ENCODE results near the gene PORCN. TPM values are rescaled to one million over a fixed set of nuclear protein-coding genes. Genes with fewer than 3 reads are reported as not detected.

PORCN gene
- total and polyA plus RNA-seq, 2 of the 13 experiments (the other 11 are each of a cell fraction or from before 2014, with no cell fraction given), result 3.9 to 5.8 TPM

Other genes starting within 250 kb of the PORCN start
- not detected in 2 replicates for gene SSX3, start 152.3 kb upstream of the PORCN start, total RNA-seq (2016; rRNA removed; fragmentation: Illumina TruSeq; extraction: Trizol)
- not detected in 2 replicates for gene SSX3, start 152.3 kb upstream of the PORCN start, polyA plus RNA-seq (2011; rRNA removed)
- gene SSX4, start 125.5 kb upstream of the PORCN start, total RNA-seq (2016; rRNA removed; fragmentation: Illumina TruSeq; extraction: Trizol), result not detected in 2 replicates
- not detected in 2 replicates for gene SSX4, start 125.5 kb upstream of the PORCN start, polyA plus RNA-seq (2011; rRNA removed)
- not detected in 2 replicates for gene SSX4B, start 97.0 kb upstream of the PORCN start, total RNA-seq (2016; rRNA removed; fragmentation: Illumina TruSeq; extraction: Trizol)
- gene SSX4B, start 97.0 kb upstream of the PORCN start, polyA plus RNA-seq (2011; rRNA removed), result not detected in 2 replicates
- gene SLC38A5, start 38.7 kb upstream of the PORCN start, total RNA-seq (2016; rRNA removed; fragmentation: Illumina TruSeq; extraction: Trizol), result 22.3 and 46.1 TPM in 2 replicates
- gene SLC38A5, start 38.7 kb upstream of the PORCN start, polyA plus RNA-seq (2011; rRNA removed), result 73.4 and 90.9 TPM in 2 replicates
- gene FTSJ1, start 32.8 kb upstream of the PORCN start, total RNA-seq (2016; rRNA removed; fragmentation: Illumina TruSeq; extraction: Trizol), result 37.9 and 40.1 TPM in 2 replicates
- 29.2 and 30.3 TPM in 2 replicates for gene FTSJ1, start 32.8 kb upstream of the PORCN start, polyA plus RNA-seq (2011; rRNA removed)
- gene EBP, start 12.8 kb downstream of the PORCN start, total RNA-seq (2016; rRNA removed; fragmentation: Illumina TruSeq; extraction: Trizol), result 162 and 260 TPM in 2 replicates
- 106 and 162 TPM in 2 replicates for gene EBP, start 12.8 kb downstream of the PORCN start, polyA plus RNA-seq (2011; rRNA removed)
- 3.2 and 3.5 TPM in 2 replicates for gene TBC1D25, start 30.7 kb downstream of the PORCN start, total RNA-seq (2016; rRNA removed; fragmentation: Illumina TruSeq; extraction: Trizol)
- 4.7 and 6.0 TPM in 2 replicates for gene TBC1D25, start 30.7 kb downstream of the PORCN start, polyA plus RNA-seq (2011; rRNA removed)
- gene RBM3, start 65.5 kb downstream of the PORCN start, total RNA-seq (2016; rRNA removed; fragmentation: Illumina TruSeq; extraction: Trizol), result 182 and 239 TPM in 2 replicates
- gene RBM3, start 65.5 kb downstream of the PORCN start, polyA plus RNA-seq (2011; rRNA removed), result 109 and 123 TPM in 2 replicates
- gene WDR13, start 88.5 kb downstream of the PORCN start, total RNA-seq (2016; rRNA removed; fragmentation: Illumina TruSeq; extraction: Trizol), result 19.3 and 28.7 TPM in 2 replicates
- gene WDR13, start 88.5 kb downstream of the PORCN start, polyA plus RNA-seq (2011; rRNA removed), result 37.1 and 52.7 TPM in 2 replicates
- gene WAS, start 174.8 kb downstream of the PORCN start, total RNA-seq (2016; rRNA removed; fragmentation: Illumina TruSeq; extraction: Trizol), result not detected in 2 replicates
- 0.11 and 0.18 TPM in 2 replicates for gene WAS, start 174.8 kb downstream of the PORCN start, polyA plus RNA-seq (2011; rRNA removed)
- 9.9 and 10.1 TPM in 2 replicates for gene SUV39H1, start 187.7 kb downstream of the PORCN start, total RNA-seq (2016; rRNA removed; fragmentation: Illumina TruSeq; extraction: Trizol)
- 3.2 and 5.2 TPM in 2 replicates for gene SUV39H1, start 187.7 kb downstream of the PORCN start, polyA plus RNA-seq (2011; rRNA removed)

Measured in HepG2 (cell line).